PFSK-1 (cell line): ENCODE results near the gene CNTN4.

Source experiments
- FOXP2 ChIP-seq: optimal IDR thresholded peaks from 2 replicates; pipeline ENCODE3; 2011; ENCODE audit warnings: borderline replicate concordance, control low read depth, inconsistent platforms; ENCODE audit not compliant: insufficient read depth; ENCODE audit errors: extremely low read length, extremely low read depth
- POLR2AphosphoS5 ChIP-seq: IDR thresholded peaks from 2 replicates; pipeline ENCODE4 v1.6.1; 2012; ENCODE audit warnings: low read depth, mild to moderate bottlenecking, control low read depth, low read length, moderate library complexity
- REST ChIP-seq, 2 experiments: IDR thresholded peaks; 2 replicates each; pipeline versions ENCODE4 v1.6.1 to v1.8.0; 2011 to 2012; ENCODE audit warnings: low read depth in 2 of 2, low read length in 2 of 2, control low read depth in 1 of 2, inconsistent platforms in 1 of 2, mild to moderate bottlenecking in 1 of 2, moderate library complexity in 1 of 2; ENCODE audit not compliant: insufficient read depth in 1 of 2
- SIN3A ChIP-seq: IDR thresholded peaks from 2 replicates; pipeline ENCODE4 v1.6.1; 2012; ENCODE audit warnings: mild to moderate bottlenecking, low read length, moderate library complexity, borderline replicate concordance; ENCODE audit not compliant: insufficient read depth
- TAF1 ChIP-seq: IDR thresholded peaks from 2 replicates; pipeline ENCODE4 v1.6.1; 2012; ENCODE audit warnings: low read length, control low read depth, borderline replicate concordance; ENCODE audit not compliant: insufficient read depth

Gene CNTN4

GRCh38 chr3:2771193-2771592, 672.5 kb downstream of the CNTN4 start:
- TF ChIP-seq FOXP2 (no peak), POLR2AphosphoS5 (no peak), SIN3A (no peak), REST (IDR thresholded peaks at IDR 0.05; ENCODE audit: insufficient read depth in 1 of 2, low read depth in 2 of 2, low read length in 2 of 2) (no peak), TAF1 (no peak)

DNA sequence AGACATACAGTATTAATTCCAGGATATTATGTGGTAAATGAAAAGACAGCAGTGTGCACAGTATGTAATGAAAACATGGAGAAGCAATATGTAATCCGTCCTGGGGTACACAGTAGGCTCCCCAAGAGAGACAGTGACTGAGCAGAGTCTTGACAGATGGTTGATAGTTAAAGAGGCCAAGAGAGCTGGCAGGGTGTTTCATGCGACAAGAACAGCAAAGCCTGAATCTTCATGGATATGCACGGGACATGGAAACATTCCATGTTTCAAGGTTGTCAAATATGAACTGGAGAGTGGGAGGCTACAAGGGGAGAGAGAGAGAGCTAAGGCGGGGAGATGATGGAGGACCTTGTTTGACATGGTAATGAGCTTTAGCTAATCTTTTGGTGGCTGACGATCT, 673.1 kb downstream of the CNTN4 start:
- TF ChIP-seq FOXP2: no peak
- no peak for TF ChIP-seq SIN3A
- TF ChIP-seq REST (IDR thresholded peaks at IDR 0.05; ENCODE audit: insufficient read depth in 1 of 2, low read depth in 2 of 2, low read length in 2 of 2): no peak
- no peak for TF ChIP-seq POLR2AphosphoS5
- no peak for TF ChIP-seq TAF1

DNA sequence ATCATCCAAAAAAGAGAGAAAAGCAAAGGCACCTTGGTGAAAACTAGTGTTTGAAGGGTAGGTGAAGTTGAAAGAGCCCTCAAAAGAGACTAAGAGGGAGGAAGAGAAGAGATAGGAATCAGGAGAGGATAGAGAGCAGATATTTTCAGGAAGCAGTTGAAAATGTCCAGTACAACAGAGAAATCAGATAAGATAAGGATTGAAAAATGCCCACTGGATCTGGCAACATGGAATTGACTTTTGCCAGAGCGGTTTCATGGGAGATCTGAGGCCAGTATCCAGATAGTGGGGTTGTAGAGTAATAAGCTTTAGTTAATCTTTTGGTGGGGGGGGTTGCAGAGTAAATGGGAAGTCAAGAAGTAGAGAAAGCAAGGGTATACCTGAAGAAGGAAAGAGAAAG, 674.1 kb downstream of the CNTN4 start:
- TF ChIP-seq FOXP2 (no peak), TAF1 (no peak), POLR2AphosphoS5 (no peak), SIN3A (no peak), REST (IDR thresholded peaks at IDR 0.05; ENCODE audit: insufficient read depth in 1 of 2, low read depth in 2 of 2, low read length in 2 of 2) (no peak)

DNA sequence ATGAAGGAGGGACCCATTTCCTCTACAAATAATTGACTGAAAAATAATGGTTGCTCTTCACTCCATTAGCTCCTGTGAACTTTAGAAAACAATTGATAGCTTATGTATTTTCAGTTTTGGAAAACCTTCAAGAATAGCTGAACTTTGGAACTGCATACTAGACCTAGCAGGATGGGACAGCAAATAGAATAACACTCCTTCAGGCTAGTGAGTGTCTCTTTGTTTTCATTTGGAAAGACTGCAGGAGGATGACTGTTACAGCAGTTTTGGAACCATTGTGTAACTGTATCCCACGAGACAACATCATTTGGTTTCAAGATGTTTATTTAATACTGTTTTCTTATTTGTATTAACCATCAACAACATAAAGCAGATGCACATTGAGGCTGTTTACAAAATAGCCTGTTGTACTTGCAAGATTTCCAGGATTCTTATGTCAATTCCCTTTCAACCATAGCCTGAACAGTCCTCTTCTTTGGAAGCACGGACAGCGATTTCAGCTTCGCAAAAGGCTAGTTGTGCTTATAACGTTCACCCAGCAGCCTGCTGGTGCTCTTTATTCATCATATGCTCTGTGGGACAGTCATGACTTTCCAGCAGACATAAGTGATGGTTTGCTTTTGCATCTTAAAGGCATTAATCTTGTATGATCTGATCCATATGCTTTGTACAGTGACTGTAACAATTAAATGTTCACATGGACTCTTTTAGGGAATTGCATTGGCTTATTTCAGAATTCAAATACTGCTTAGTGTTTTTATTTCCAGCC, 676.0 kb downstream of the CNTN4 start:
- TF ChIP-seq FOXP2 (no peak), TAF1 (no peak), SIN3A (no peak), REST (IDR thresholded peaks at IDR 0.05; ENCODE audit: insufficient read depth in 1 of 2, low read depth in 2 of 2, low read length in 2 of 2) (no peak), POLR2AphosphoS5 (no peak)

DNA sequence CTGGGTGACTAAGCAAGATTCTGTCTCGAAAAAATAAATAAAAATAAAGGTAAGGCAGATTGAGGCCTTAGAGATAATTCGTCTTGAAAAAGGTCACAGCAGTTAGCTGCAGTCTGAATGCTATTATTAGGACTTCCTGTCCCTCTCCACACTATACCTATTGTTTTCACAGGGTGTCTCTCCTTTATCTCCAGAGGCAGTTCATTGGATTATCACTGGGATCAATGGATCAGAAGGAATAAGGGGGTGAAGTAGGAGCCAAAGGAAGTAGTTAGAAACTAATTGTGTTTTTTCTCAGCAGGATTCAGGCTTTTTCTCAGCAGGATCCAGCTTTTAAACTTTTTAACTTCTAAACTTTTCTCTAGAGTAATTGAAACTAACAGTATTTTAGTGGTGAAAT, 684.6 kb downstream of the CNTN4 start:
- TF ChIP-seq SIN3A: no peak
- TF ChIP-seq POLR2AphosphoS5: no peak
- no peak for TF ChIP-seq FOXP2
- TF ChIP-seq REST (IDR thresholded peaks at IDR 0.05; ENCODE audit: insufficient read depth in 1 of 2, low read depth in 2 of 2, low read length in 2 of 2): no peak
- no peak for TF ChIP-seq TAF1
